Measurements from ENCODE around the gene PCNX1.

DNA sequence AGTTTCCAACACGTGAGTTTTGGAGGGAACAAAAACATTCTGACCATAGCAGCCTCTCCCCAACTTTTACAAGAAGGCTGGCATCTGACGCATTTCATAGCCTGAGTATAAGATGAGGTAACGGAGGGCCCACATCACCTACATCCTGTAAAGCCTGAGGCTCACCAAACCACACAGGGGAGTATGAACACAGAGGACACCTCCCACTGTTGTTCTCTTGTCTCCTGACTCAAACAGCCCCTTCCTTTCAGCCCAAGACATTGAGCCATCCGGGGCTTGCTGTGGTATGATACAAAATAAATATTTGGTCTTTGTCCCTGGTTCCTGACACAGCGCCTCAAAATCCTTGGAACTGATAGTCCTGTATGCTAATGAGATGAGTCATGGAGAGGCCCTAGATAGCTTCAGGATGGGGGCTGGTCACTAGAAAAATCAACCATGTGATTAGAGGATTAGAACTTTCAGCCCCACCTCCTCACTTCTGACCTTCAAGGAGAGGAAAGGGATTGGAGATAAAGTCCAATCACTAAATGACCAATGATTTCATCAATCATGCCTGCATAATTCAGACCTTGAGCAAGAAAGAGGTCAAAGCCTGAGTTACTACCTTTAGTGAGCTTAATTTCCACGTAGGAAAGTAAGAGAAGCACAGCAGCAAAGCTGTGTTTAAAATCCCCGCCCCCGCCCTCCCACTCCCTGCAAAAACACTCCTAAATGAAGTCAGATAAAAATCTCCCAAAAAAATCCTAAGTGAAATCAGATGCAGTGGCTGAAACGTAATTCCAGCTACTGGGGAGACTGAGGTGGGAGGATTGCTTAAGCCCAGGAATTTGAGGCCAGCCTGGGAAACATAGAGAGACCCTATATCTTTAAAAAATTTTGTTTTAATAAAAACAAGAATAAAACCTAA is 236.4 kb downstream of the PCNX1 start:
- no peak for TF ChIP-seq EZH2 (IDR thresholded peaks at IDR 0.05; ENCODE audit: insufficient read depth, poor library complexity, severe bottlenecking)
- no peak for TF ChIP-seq EZH2phosphoT487 (IDR thresholded peaks at IDR 0.05; ENCODE audit: insufficient read depth, low read depth)

Data from GM23248 (cell line).